Stimulated activated CD8-positive, alpha-beta memory T cell treated with anti-CD3 and anti-CD28 coated beads, Interleukin-2, amount 100 ng/mL, for 48 hours (primary cell): Measurements from ENCODE around the gene LYPLA2.
"Not testable (repeated sequence)": the region's sequence is repeated elsewhere in the genome, so short reads cannot be mapped to it uniquely, and the experiment has no call there.

Source experiments
- DNase-seq, 2 donors: peaks; one replicate each; pipeline ENCODE4 v3.0.0-alpha.2; 2020; ENCODE audit warnings: low read depth in 2 of 2

LYPLA2 gene

DNA sequence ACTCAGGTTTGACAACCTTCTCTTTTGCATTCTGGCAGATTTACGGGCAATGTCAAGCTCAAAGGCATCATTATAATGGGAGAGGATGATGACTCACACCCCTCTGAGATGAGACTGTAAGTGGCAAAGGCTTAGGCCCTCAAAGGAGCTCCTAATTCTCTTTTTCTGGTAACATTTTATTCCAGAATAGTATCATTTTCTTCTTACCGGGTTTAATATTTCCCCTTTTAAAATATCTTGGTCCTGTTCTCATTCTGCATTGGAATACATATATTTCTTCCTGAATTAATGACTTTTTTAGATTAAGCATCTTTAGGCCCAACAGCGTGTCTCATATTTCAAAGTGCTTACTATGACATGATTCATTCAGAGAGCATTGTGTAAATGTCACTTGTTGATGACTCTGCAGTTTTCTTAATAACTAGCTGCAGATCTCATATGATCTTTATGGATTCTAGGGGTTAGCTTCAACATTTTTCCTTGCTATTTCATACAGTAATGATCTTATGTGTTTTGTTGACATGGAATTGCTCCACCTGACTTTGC is 11.0 kb upstream of the LYPLA2 start:
- DNase-seq: no peak

DNA sequence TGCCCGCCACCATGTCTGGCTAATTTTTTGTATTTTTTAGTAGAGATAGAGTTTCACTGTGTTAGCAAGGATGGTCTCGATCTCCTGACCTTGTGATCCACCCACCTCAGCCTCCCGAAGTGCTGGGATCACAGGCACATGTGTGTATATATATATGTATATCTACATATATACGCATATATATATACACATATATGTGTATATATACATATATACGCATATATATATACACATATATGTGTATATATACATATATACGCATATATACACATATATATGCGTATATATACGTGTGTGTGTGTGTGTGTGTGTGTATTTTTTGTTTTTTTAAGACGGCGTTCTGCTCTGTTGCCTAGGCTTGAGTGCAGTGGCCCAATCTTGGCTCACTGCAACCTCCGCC is 7.8 kb upstream of the LYPLA2 start:
- not testable (repeated sequence) for DNase-seq

DNA sequence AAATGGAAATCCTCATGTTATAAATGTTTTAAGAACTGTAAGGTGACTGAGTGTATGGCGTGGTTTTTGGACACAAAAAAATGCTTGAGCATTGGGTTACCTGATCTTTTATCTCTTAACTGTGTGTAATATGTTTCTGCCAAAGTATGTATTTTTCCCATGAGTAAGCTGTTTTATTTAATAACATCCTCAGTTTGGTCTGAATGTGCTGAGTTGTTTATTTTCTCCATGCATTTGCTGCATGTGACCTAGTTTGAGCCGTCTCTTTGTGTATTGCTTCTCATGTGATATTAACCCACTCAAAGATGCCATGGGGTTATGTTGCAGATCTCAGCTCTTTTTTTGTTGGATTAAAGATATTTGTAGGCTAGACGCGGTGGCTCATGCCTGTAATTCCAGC is 6.1 kb upstream of the LYPLA2 start:
- no peak for DNase-seq

DNA sequence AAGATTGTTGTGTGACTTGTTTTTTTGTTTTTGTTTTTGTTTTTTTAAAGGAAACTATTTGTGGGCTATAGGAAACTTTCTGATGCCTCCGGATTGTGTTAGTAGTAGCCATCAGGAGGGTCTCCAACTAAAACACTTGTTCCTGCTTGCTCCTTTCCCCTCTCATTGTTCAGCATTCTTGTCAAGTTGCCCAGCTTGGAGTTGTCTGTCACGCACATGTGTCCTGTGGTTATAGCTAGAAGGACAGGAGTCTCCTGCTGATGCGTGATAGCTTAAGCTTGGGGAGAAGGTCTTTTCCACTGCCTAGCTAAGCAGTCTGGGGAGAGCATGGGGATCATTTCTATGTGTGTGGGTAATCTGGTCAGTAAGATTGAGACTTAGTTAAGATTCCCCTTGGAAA is 3.2 kb upstream of the LYPLA2 start:
- no peak for DNase-seq

DNA sequence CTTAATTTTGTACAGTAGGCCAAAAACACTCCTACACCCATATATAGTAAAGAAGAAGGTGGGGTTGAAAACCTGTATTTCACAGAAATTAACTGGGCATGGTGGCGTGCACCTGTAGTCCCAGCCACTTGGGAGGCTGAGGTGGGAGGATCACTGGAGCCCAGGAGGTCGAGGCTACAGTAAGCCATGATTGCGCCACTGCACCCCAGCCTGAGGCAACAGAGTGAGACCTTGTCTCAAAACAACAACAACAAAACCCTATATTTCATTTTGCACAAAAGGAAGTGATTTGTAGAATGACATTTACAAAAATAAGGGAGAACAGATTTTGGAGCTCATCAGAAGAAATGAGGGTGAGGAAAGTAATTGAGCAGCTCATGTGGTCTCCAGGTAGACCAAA is 2.2 kb upstream of the LYPLA2 start:
- DNase-seq: no peak

DNA sequence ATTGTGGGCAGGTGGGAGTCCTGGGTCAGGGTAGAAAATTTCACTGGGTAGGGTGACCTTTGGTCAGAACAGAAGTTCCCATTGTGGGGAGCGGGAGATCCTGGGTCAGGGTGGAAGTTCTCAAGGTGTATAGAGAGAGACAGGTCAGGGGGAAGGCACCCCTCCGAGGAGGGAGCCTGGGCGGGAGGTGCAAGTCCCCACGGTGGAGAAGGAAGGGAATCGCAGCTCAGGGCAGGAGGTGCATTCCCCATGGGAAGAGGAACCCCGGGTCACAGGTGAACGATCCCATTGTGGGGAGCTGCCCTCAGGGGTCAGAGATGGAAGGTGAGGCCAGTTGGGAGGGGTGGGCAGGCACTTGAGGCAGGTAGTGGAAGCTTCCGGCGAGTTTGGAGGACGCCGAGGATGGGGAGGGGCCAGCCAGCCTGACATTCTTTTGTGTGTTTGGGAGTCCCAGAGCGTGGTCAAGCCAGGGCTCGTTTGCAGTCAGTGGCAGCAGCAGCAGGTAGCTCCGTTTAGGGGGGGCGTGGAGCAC is 637 bp downstream of the LYPLA2 start:
- no peak for DNase-seq

DNA sequence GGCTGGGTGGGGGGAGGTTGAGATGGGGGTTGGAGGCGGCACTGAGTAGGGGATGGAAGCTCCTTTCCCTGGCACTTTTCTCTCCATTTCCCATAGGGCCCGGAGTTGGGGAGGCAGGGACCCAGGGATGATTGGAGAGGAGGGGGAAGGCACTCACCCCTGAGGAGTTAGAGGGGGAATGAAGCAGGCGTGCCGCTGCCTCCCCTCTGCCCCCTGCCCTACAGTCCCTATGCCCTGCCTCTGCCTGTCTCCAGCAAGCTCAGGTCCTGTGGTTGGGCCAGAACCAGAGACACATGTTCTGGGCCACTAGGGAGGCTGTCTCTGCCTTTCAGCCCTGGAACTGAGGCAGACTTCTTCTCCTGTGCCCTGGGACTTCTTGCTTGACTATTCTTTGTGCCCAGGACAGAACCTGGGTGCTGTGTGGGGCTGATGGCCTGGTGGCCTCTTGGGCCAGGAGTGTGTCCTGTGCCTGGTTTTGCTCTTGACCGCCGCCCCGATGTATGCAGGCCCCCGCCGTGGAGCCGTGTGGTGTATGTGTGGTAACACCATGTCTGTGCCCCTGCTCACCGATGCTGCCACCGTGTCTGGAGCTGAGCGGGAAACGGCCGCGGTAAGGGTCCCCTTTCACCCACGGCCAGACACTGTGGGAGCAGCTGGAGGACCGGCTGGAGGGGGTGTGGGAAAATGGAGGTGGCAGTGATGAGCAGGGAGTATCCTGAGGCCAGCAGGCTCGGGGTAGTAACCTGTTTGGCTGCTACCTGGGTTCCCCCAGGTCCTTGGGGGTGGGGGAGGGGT is 1.4 kb downstream of the LYPLA2 start:
- DNase-seq: no peak

DNA sequence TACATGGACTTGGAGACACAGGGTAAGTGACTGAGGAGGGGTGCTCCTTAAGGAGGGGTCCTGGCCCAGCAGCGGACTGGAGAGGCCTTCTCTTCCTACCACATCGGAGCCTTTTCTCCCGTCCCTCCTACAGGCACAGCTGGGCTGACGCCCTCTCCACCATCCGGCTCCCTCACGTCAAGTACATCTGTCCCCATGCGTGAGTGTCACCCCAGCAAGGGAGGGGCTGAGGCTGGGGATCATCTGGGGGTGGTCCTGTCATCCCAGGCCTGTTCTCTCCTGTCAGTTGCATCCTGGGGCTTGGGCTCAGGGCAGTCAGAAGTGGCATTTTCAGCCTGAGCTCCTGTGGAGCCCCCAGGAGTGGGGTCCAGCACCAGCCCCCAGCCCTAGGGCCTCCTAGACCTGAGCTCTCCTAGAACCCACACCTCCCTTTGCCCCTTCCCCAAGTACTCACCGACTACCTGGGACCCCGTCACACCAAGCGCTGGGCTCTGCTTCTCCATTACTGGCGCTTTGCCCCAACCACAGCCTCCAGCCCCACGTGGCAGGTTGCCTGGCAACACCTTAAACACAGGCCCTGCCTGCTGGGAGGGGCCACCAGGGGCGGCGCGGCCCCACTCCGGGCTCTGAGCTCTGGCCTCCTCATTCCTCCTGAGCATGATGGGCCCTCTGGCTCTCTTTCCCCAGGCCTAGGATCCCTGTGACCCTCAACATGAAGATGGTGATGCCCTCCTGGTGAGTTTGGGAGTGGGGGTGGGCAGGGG is 2.3 kb downstream of the LYPLA2 start:
- no peak for DNase-seq

DNA sequence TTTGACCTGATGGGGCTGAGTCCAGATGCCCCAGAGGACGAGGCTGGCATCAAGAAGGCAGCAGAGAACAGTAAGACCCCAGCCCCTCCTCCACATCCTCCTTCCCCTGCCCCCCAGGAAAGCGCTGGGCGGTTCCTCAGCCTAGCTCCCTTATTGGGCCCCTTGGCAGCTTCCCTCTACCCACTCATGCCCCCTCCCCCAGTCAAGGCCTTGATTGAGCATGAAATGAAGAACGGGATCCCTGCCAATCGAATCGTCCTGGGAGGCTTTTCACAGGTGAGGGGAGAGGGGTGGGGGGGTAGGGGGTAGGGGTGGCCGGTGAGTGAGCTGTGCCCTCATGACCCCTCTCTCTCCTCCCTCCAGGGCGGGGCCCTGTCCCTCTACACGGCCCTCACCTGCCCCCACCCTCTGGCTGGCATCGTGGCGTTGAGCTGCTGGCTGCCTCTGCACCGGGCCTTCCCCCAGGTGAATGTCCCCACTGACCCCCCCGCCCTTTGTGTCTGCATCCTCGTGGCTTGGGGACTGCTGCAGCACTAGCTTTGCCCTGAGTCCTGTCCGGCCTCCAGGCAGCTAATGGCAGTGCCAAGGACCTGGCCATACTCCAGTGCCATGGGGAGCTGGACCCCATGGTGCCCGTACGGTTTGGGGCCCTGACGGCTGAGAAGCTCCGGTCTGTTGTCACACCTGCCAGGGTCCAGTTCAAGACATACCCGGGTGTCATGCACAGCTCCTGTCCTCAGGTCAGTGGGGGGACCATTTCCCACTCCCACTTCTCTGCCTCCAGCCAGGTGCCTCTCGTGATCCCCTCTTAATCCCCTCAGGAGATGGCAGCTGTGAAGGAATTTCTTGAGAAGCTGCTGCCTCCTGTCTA is 3.2 kb downstream of the LYPLA2 start:
- no peak for DNase-seq

DNA sequence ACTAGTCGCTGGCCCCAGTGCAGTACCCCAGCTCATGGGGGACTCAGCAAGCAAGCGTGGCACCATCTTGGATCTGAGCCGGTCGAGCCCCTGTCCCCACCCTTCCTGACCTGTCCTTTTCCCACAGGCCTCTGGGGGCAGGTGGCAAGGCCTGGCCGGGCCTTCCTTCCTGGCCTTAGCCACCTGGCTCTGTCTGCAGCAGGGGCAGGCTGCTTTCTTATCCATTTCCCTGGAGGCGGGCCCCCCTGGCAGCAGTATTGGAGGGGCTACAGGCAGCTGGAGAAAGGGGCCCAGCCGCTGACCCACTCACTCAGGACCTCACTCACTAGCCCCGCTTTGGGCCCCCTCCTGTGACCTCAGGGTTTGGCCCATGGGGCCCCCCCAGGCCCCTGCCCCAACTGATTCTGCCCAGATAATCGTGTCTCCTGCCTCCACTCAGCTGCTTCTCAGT is 3.8 kb downstream of the LYPLA2 start:
- not testable (repeated sequence) for DNase-seq

DNA sequence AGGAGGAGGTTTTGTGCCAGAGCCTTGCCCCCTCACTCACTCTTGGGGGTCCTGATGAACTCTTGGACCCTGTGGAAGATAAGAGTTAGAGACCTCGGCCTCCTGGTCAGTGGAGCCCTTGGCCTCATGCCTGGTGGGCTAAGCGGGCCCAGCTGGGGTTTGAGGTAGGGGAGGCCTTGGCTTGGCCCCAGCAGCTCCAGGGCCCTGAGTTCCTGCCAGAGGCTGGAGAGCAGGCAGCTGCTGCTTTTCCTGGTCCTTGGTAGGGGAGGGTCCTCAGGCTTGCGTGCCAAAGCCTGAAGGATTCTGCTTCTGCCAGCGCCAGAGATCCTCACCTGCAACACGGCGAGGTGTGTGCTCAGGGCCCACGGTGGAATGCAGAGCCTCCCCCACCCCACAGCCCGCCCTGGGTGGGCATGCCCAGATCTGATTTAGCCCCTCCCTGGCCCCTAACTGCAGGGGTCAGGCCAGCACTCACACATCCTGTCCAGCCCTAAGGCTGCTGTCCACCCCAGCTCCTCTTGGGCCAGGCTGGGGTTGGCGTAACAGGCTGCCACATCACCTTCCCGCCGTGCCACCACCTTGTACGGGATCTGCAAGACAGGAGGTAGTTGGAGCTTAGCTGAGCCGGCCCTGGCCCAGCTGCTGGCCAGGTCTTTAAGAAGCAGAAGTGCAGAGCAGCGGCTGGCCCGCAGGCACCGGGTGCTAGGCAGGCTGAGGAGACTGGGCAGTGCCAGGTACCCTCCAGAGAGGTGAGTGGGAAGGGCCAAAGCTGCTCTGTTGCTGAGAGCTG is 4.9 kb downstream of the LYPLA2 start:
- no peak for DNase-seq

DNA sequence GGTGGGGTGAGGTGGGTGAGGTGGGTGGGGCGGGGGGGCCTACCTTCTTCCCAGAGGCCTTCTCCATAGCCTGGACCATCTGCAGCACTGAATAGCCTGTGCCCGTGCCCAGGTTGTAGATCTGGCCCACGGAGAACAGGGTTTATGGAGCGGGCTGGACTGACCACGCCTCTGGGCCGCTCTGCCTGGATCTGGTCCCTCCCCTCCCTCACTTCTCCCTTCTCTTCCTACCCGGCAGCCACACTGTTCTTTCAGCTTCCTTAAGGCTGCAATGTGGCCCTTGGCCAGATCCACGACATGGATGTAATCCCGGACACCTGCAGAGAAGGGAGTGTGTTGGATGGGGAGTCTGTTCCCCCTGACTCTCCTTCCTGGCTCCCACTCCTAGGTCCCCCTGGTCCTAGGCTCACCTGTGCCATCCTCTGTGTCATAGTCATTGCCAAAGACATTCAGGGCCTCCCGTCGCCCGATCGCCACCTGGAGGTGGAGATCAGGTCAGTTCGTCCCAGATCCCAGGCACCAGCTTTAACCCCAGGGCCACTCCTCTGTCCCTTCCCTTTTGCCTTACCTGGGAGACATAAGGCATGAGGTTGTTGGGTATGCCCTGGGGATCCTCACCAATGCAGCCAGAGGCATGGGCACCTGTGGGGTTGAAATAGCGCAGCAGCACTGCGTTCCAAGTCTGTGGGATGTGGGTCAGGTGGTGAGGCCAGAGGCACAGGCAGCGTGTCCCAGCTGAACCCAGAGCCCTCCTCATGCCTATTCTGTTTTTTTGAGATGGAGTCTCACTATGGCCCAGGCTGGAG is 5.7 kb downstream of the LYPLA2 start:
- DNase-seq: no peak

DNA sequence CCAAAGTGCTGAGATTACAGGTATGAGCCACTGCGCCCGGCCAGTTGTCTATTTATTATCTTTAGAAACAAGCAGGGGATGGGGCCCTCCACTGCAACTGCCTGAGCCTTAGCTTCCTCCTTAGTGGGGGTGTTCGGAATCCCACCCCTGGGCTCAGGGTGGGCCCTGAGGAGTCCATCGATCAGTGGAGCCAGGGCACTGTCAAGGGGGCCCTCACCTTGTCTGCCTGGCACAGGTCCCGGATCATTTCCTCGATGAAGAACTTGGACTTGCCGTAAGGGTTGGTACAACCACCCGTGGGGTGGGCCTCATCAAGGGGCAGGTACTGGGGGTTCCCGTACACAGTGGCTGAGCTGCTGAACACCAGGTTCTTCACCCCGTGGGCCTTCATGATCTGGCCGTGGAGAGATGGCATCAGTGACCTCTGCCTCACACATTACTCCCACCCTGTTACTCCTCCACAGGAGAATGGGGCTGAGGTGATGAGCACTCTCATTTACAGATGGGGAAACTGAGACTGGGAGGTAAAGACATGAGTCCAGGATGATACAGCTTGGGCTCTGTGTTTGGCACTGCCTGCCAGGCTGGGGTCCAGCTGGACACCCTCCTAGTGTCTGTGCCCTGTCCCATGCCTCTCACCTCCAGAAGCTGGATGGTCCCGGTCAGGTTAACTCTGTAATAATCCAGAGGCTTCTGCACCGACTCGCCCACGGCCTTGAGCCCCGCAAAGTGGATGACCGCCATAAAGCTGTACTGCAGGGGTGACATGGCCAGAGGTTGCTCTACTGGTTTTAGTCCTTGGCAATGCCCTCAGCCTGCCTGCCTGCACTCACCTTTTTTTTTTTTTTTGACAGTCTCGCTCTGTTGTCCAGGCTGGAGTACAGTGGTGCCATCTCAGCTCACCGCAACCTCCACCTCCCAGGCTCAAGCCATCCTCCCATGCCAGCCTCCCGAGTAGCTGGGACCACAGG is 6.8 kb downstream of the LYPLA2 start:
- no peak for DNase-seq

DNA sequence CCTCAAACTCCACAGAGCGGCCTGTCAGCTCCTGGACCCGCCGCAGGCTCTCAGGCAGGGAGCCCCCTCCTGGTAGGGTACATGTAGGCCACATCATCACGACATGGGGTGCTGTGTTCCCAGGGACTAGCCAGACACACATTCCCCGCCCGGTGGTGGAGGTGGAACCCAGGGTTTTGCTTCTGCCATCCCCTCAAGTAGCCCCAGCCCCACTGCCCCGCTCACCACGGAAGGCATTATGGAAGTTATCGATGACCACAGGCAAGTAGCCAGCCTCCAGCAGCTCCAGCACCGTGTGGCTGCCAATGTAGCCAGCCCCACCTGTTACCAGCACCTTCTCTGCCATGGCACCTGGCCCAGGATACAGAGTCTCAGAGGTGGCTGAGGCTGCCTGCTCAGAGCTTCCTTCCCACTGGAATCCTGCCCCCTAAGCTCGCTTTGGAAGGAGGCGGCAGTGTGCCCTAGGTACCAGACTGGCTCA is 7.8 kb downstream of the LYPLA2 start:
- no peak for DNase-seq

DNA sequence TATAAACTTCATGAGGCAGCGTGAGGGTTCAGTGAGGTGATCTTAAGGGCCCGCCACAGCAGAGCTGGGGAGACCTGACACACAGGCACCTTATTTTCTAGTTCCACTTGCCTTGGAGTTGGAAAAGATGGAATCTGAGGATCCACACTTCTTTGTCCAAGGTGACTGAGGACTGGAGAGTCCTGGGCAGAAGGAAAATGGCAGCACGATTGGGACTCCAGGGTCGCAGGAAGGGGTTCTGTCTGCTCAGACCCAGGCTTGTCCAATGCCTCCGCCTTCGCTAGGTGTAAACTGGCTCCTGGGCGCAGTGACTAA is 8.3 kb downstream of the LYPLA2 start:
- no peak for DNase-seq

DNA sequence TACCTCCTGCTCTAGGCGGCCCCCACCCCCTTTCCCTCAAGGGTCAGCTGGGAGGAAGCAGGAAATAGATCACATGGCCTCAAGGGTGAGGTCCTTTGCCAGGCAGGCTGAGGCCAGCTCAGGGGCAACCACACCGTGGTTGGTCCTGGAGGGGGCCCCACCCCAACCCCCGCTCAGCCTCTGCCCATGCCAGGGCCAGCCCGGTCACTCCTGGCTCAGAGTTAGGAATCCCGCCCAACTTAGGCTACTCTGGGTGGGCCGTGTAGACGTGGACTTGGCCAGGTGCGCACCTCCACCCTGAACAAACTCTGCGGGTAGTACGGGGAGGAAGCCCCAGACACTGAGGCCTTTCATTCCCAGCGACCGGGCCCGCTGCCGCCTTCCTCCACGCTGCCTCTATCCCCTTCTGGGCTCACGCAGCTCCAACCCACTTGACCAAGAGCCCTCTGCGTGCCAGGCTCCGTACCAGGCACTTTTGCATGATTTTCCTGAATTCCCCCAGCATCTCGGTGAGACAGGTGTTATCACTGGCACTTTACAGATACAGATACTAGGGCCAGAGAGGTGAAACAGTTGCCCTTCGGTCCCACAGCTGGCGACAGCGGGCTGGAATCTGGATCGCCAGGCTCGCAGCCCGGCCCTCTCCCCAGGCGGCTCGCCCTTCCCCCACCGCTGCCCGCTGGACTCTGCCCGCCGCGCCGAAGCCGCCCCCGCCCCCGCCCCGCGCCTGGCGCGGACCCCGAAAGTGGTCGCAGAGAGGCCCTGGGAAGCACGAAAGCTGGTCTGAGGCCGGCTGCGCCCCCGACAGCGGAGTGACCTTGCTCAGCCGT is 8.8 kb downstream of the LYPLA2 start:
- DNase-seq: no peak

DNA sequence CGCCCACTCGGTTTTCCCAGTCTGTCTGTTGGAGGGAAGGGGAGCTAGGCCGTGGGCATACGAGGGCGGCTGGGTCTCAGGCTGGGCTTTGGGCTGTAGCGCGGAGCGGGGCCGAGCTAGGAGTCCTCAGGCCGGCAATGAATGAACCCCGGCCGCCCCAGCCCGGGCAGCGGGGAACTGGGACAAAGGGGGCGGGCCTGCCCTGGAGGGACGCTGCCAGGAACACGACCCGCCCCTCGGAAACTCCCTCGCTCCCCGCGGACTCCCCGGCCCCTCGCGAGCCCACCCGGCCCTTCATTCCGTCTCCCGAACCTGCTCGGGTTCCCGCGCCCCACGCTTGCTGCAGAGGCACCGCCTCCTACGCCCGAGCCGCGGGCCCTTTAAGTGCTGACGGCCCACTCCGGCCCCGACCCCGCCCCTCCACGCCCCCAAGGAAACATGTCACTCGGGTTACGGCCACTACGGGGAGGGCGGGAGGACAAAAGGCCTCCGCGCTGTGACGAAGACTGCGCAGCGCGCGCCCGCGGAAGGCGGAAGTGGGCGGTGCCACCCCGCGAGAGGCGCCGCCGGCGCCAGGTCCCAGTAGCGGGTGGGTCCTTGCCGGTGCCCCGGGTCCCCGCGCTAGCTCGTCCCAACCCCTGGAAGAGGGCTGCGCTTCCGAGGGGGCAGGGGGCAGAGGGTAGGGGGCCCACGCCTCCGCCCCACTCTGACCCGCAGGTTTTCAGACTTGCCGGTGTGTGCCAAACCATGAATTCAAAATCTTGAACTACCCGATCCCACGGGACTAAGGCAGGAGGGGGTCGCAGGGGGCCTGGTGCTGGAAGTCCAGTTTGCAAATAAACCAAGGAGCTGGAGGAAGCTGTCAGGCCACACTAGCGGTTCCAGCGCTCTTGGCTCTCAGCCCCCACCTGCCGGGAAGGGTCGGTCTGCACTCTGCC is 9.7 kb downstream of the LYPLA2 start, which contains the start of gene GALE:
Gene GALE (minus strand): TSS at position 355 of the 938 bp plus-strand sequence. CDS start 1,747 bp downstream, outside the sequence.
- peak; percentile 98 for DNase-seq
